ENCODE data around the gene PPP2CA. TPM values are rescaled to one million over a fixed set of nuclear protein-coding genes. Genes with fewer than 3 reads are reported as not detected.
"Not testable (repeated sequence)": the region's sequence is repeated elsewhere in the genome, so short reads cannot be mapped to it uniquely, and the experiment has no call there.

Gene PPP2CA
- total and polyA plus RNA-seq, 8 donors = 109 to 153 (median 135) TPM

DNA sequence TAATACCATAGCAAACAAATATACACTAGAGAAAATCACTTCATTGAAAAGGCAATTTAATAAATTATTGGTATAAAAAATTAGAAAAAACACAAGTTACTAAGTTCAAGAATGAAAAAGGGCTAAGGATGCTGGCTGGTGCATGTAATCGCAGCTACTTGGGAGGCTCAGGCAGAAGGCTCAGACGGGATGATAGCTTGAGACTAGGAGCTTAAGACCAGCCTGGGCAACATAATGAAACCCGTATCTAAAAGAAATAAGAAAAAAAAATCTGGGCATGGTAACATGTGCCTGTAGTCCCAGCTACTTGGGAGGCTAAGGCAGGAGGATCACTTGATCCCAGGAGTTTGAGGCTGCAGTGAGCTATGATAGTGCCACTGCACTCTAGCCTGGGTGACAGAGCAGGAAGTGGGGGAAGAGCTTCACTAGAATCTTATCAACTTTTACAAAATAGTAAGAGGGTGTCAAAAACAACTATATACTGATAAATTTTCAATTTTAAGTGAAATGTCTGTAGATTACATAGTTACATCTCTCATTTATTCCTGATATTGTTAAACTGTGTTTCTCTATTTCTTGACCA lies 42.2 kb upstream of the PPP2CA start:
- no peak for ATAC-seq
- TF ChIP-seq, protein P1, sequence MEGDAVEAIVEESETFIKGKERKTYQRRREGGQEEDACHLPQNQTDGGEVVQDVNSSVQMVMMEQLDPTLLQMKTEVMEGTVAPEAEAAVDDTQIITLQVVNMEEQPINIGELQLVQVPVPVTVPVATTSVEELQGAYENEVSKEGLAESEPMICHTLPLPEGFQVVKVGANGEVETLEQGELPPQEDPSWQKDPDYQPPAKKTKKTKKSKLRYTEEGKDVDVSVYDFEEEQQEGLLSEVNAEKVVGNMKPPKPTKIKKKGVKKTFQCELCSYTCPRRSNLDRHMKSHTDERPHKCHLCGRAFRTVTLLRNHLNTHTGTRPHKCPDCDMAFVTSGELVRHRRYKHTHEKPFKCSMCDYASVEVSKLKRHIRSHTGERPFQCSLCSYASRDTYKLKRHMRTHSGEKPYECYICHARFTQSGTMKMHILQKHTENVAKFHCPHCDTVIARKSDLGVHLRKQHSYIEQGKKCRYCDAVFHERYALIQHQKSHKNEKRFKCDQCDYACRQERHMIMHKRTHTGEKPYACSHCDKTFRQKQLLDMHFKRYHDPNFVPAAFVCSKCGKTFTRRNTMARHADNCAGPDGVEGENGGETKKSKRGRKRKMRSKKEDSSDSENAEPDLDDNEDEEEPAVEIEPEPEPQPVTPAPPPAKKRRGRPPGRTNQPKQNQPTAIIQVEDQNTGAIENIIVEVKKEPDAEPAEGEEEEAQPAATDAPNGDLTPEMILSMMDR (IDR thresholded peaks at IDR 0.05) = no peak
- DNase-seq = no peak
- H3K27ac ChIP-seq = no peak overlapping the region
- no peaks in the 10 kb centered on the region for H3K36me3 ChIP-seq
- peaks cover 0 to 16% of the 10 kb centered on the region in 2 donors for H3K9me3 ChIP-seq
- no peak overlapping the region for H3K4me3 ChIP-seq
- H3K4me1 ChIP-seq = no peaks in the 10 kb centered on the region
- H3K27me3 ChIP-seq = no peaks in the 10 kb centered on the region
- intact Hi-C loops (cut with DNase I) = no loop called here

DNA sequence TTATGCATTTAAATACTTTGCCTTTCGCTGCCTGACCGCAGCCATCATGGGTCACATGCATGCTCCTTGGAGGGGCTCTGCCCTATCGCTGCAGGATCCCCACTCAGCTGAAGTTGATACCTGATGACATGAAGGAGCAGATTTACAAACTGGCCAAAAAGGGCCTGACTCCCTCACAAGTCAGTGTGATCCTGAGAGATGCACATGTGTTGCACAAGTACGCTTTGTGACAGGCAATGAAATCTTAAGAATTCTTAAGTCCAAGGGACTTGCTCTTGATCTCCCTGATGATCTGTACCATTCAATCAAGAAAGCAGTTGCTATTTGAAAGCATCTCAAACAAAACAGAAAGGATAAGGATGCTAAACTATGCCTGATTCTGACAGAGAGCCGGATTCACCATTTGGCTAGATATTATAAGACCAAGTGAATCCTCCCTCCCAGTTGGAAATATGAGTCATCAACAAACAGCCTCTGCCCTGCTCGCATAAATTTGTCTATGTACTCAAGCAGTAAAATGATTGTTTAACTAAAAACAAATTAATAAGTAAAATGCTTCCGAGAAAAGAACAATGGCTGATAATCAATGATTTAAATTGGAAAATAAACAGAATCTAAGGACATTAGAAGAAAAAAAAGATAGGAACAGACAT lies 41.6 kb upstream of the PPP2CA start:
- no peaks in the 10 kb centered on the region for H3K27me3 ChIP-seq
- H3K9me3 ChIP-seq = peaks cover 0 to 23% of the 10 kb centered on the region in 2 donors
- TF ChIP-seq, protein P1 (IDR thresholded peaks at IDR 0.05) = no peak
- H3K36me3 ChIP-seq = no peaks in the 10 kb centered on the region
- no peaks in the 10 kb centered on the region for H3K4me1 ChIP-seq
- ATAC-seq (no peak), DNase-seq (no peak)
- H3K4me3 ChIP-seq = no peak overlapping the region
- H3K27ac ChIP-seq = no peak overlapping the region
- intact Hi-C loops (cut with DNase I) = no loop called here

DNA sequence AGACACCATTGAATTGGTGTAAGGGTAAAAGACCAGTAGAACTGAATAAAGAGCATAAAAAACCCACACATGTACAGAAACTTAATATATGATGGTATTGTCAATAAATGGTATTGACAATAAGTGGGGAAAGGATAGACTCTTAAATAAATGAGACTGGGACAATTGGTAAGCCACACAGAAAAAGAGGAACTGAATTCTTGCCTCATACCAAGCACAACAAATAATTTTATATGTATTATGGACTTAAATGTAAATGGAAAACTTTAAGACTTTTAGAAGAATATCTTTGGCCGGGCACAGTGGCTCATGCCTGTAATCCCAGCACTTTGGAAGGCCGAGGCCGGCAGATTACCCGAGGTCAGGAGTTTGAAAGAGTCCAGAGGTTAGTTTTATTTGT lies 37.9 kb upstream of the PPP2CA start:
- Histone ChIP-seq H3K27me3 (no peaks in the 10 kb centered on the region), H3K4me1 (no peaks in the 10 kb centered on the region), H3K9me3 (peaks cover 0 to 27% of the 10 kb centered on the region in 2 donors), H3K27ac (no peak overlapping the region), H3K36me3 (no peaks in the 10 kb centered on the region), H3K4me3 (no peak overlapping the region)
- ATAC-seq (no peak), DNase-seq (no peak)
- TF ChIP-seq, protein P1 (IDR thresholded peaks at IDR 0.05) = no peak
- intact Hi-C loops (cut with DNase I) = no loop called here

DNA sequence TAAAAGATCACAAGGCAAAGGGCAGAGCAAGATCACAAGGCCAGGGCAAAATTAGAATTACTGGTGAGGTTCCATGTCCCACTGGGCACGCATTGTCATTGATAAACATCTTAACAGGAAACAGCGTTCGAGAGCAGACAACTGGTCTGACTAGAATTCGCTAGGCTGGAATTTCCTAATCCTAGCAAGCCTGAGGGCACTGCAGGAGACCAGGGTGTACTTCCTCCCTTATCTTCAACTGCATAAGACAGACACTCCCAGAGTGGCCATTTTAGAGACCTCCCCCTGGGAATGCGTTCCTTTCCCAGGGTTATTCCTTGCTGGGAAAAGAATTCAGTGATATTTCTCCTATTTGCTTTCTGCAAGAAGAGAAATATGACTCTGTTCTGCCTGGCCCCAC lies 36.8 kb upstream of the PPP2CA start:
- DNase-seq; ATAC-seq; H3K4me3 ChIP-seq; intact Hi-C loops (cut with DNase I); H3K27ac ChIP-seq; H3K27me3 ChIP-seq; H3K4me1 ChIP-seq; H3K36me3 ChIP-seq: not testable (repeated sequence)
- H3K9me3 ChIP-seq = peaks cover 0 to 27% of the 10 kb centered on the region in 2 donors

DNA sequence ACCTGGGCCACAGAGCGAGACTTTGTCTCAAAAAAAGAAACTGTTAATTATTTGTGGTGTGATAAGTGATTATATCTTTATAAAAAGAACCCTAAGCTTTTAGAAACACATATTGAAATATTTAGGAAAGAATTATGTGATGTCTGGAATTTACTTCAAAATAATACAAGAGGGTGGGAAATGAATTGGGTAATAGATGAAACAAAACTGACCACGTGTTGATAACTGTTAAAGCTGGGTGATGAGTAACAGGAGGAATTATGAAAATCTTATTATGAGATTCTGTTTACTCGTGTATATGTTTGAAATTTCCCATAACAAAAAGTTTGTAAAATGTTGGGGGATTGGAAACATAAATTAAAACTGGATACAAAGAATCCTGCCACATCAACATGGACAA lies 33.0 kb upstream of the PPP2CA start:
- peaks cover 0 to 15% of the 10 kb centered on the region in 2 donors for H3K9me3 ChIP-seq
- no peak overlapping the region for H3K27ac ChIP-seq
- no peaks in the 10 kb centered on the region for H3K4me1 ChIP-seq
- intact Hi-C loops (cut with DNase I) = no loop called here
- H3K27me3 ChIP-seq = no peaks in the 10 kb centered on the region
- TF ChIP-seq, protein P1 (IDR thresholded peaks at IDR 0.05) = no peak
- no peak for ATAC-seq
- DNase-seq = no peak
- no peak overlapping the region for H3K4me3 ChIP-seq
- no peaks in the 10 kb centered on the region for H3K36me3 ChIP-seq

Measured in left lung (tissue), 10 donors.